Spleen (tissue), 7 donors: Measurements from ENCODE around the gene CA10.

ENCODE experiments used
- POLR2A ChIP-seq, 3 donors: fragments of 450-650 bp; IDR thresholded peaks; one replicate each; pipeline ENCODE4 v1.5.1; 2017; ENCODE audit warnings: antibody characterized with exemption in 3 of 3, mild to moderate bottlenecking in 1 of 3
- TF ChIP-seq, protein P1 (sequence below), 11 experiments: fragments of 200-600 bp in 7 of 11; fragments of 450-650 bp in 4 of 11; sonication (generic) in 4 of 11; IDR thresholded peaks in 8 of 11; conservative IDR thresholded peaks in 3 of 11; 1 replicate in 7 of 11; 2 replicates in 4 of 11; pipeline versions ENCODE4 v1.4.0 to v1.8.0; 2016 to 2021; ENCODE audit warnings: antibody characterized with exemption in 11 of 11, inconsistent platforms in 4 of 11, mild to moderate bottlenecking in 1 of 11
- donor health status: DM: no; HTN: no; CAD: no; lungs with moderate emphysema.
- donor health status: DM: no; HTN: no; CAD: no.
- donor health status: DM: no; HTN: no; CAD: no.

DNA sequence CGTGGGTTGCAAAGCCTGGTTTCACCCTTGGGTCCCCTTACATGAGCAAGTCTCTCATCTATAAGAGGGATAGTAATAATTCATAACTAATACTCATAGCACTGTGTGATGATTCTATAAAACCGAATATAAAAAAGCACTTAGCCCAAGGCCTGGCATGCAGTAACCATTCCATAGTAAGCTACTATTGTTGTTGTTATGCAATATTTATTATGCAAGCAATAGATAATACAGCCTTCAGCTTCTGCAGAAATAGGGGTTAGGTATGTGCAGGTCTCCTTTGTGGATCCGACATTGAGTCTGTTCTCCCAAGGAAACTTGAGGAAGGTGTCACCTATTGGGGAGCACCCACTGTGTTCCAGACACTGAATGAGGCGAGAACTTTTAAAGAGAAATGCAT lies 497.1 kb downstream of the CA10 start:
- TF ChIP-seq, protein P1, sequence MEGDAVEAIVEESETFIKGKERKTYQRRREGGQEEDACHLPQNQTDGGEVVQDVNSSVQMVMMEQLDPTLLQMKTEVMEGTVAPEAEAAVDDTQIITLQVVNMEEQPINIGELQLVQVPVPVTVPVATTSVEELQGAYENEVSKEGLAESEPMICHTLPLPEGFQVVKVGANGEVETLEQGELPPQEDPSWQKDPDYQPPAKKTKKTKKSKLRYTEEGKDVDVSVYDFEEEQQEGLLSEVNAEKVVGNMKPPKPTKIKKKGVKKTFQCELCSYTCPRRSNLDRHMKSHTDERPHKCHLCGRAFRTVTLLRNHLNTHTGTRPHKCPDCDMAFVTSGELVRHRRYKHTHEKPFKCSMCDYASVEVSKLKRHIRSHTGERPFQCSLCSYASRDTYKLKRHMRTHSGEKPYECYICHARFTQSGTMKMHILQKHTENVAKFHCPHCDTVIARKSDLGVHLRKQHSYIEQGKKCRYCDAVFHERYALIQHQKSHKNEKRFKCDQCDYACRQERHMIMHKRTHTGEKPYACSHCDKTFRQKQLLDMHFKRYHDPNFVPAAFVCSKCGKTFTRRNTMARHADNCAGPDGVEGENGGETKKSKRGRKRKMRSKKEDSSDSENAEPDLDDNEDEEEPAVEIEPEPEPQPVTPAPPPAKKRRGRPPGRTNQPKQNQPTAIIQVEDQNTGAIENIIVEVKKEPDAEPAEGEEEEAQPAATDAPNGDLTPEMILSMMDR (IDR thresholded peaks at IDR 0.05 in 8 of 11, conservative IDR thresholded peaks at IDR 0.05 in 3 of 11): no peak
- no peak for TF ChIP-seq POLR2A (IDR thresholded peaks at IDR 0.05)
